Endodermal cell (in vitro differentiated cells): ENCODE data around the gene TSPAN17. TPM values are rescaled to one million over a fixed set of nuclear protein-coding genes. Genes with fewer than 3 reads are reported as not detected.

Source experiments
- DNase-seq: peaks from one replicate; pipeline ENCODE4 v3.0.0-alpha.2; 2017
- H3K27ac ChIP-seq: 2 replicates; pipeline ENCODE4 v1.5.1; 2013; ENCODE audit warnings: mild to moderate bottlenecking, low read depth, low read length, moderate library complexity
- H3K27me3 ChIP-seq: 2 replicates; pipeline ENCODE4 v1.6.1; 2013; ENCODE audit warnings: mild to moderate bottlenecking, low read length, moderate library complexity; ENCODE audit not compliant: insufficient read depth, control insufficient read depth, poor library complexity, severe bottlenecking
- H3K36me3 ChIP-seq: 2 replicates; pipeline ENCODE4 v1.7.0; 2013; ENCODE audit warnings: mild to moderate bottlenecking, low read length, moderate library complexity; ENCODE audit not compliant: control insufficient read depth, insufficient read depth
- H3K4me1 ChIP-seq: one replicate; pipeline ENCODE4 v1.7.0; 2013; ENCODE audit warnings: low read length; ENCODE audit not compliant: control insufficient read depth, insufficient read depth
- H3K4me3 ChIP-seq: 2 replicates; pipeline ENCODE4 v1.5.1; 2013; ENCODE audit warnings: mild to moderate bottlenecking, low read length, moderate library complexity
- H3K9ac ChIP-seq: 2 replicates; pipeline ENCODE4 v1.6.1; 2013; ENCODE audit warnings: mild to moderate bottlenecking, low read length, moderate library complexity; ENCODE audit not compliant: poor library complexity, severe bottlenecking; ENCODE audit errors: extremely low read depth
- H3K9me3 ChIP-seq: 2 replicates; pipeline ENCODE4 v1.6.1; 2013; ENCODE audit warnings: mild to moderate bottlenecking, low read length, moderate library complexity; ENCODE audit not compliant: control insufficient read depth
- H3K27ac Mint-ChIP-seq: 2 replicates; pipeline ENCODE4 v1.8.0; 2020; ENCODE audit warnings: mixed read lengths
- H3K27me3 Mint-ChIP-seq: 2 replicates; pipeline ENCODE4 v1.8.0; 2021; ENCODE audit warnings: mild to moderate bottlenecking, mixed read lengths; ENCODE audit not compliant: insufficient read depth
- H3K36me3 Mint-ChIP-seq: 2 replicates; pipeline ENCODE4 v1.8.0; 2020; ENCODE audit warnings: low read depth, mixed read lengths
- H3K4me1 Mint-ChIP-seq: 2 replicates; pipeline ENCODE4 v1.8.0; 2020; ENCODE audit warnings: mixed read lengths
- H3K4me3 Mint-ChIP-seq: 2 replicates; pipeline ENCODE4 v1.8.0; 2020; ENCODE audit warnings: mild to moderate bottlenecking, moderate library complexity, mixed read lengths
- H3K9me3 Mint-ChIP-seq: 2 replicates; pipeline ENCODE4 v1.8.0; 2020; ENCODE audit warnings: mild to moderate bottlenecking, mixed read lengths
- WGBS, 2 experiments: methylation state at CpG; one replicate each; pipeline versions ENCODE4 v1.1.5 to v1.1.7; 2013; ENCODE audit warnings: missing lambda C conversion rate in 2 of 2, mixed read lengths in 1 of 2; ENCODE audit not compliant: insufficient coverage in 1 of 2, insufficient read length in 1 of 2; 5-methylcytosine and 5-hydroxymethylcytosine counted together
- total RNA-seq, 2 donors: library from RNA; stranded (reverse); fragmentation: NEBNext Ultra II Directional in 1 of 2; extraction: Animal tissue kit (Norgen Biotek cat#: 25700) in 1 of 2; gene quantifications; 2 replicates in 1 of 2; 3 replicates in 1 of 2; pipeline ENCODE4 v1.2.1, GENCODE V29; 2021
- TF ChIP-seq, protein P1 (sequence below): fragments of 200-600 bp; sonication (generic); conservative IDR thresholded peaks from 2 replicates; pipeline ENCODE4 v1.5.0; 2021; ENCODE audit warnings: antibody characterized with exemption, mild to moderate bottlenecking

TSPAN17 gene
- total RNA-seq, 2 donors from 2014 or later, result 49.3 to 50.3 TPM

DNA sequence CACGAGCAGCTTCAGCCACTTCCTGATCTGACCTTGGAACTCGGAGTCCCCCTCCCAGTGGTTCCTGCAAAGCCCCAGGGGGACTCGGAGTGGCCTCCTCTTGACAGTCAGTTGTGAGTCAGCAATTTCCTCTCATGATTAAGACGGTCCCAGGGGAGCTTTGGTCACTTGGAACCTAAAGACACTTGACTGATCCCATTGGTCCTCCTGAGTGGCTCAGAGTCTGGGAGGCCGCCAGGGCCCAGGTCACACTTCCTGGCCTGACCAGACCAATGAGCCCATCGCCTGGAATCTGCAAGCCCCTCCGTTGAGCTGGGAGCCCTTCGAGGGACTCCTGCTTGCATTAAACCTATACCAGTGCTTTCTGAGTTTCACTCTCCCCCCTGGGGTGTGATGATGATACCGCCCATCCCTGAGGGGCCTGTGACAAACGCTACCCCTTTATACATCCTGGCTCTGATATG, 29.1 kb downstream of the TSPAN17 start:
- Mint-ChIP-seq H3K27ac (no peak overlapping the region), H3K27me3 (peaks cover 33% of the 10 kb centered on the region), H3K9me3 (no peaks in the 10 kb centered on the region), H3K4me1 (peaks cover 5% of the 10 kb centered on the region), H3K4me3 (no peak overlapping the region), H3K36me3 (no peaks in the 10 kb centered on the region)
- no peaks in the 10 kb centered on the region for H3K36me3 ChIP-seq
- H3K4me1 ChIP-seq, result no peaks in the 10 kb centered on the region
- no peak overlapping the region for H3K9ac ChIP-seq
- DNase-seq, result no peak
- no peaks in the 10 kb centered on the region for H3K27me3 ChIP-seq
- no peak overlapping the region for H3K4me3 ChIP-seq
- no peaks in the 10 kb centered on the region for H3K9me3 ChIP-seq
- H3K27ac ChIP-seq, result no peak overlapping the region
- TF ChIP-seq, protein P1, sequence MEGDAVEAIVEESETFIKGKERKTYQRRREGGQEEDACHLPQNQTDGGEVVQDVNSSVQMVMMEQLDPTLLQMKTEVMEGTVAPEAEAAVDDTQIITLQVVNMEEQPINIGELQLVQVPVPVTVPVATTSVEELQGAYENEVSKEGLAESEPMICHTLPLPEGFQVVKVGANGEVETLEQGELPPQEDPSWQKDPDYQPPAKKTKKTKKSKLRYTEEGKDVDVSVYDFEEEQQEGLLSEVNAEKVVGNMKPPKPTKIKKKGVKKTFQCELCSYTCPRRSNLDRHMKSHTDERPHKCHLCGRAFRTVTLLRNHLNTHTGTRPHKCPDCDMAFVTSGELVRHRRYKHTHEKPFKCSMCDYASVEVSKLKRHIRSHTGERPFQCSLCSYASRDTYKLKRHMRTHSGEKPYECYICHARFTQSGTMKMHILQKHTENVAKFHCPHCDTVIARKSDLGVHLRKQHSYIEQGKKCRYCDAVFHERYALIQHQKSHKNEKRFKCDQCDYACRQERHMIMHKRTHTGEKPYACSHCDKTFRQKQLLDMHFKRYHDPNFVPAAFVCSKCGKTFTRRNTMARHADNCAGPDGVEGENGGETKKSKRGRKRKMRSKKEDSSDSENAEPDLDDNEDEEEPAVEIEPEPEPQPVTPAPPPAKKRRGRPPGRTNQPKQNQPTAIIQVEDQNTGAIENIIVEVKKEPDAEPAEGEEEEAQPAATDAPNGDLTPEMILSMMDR, result no peak
- WGBS, 2 experiments, result 80 to 88% methylated on average over 10 of the region's 10 CpGs

DNA sequence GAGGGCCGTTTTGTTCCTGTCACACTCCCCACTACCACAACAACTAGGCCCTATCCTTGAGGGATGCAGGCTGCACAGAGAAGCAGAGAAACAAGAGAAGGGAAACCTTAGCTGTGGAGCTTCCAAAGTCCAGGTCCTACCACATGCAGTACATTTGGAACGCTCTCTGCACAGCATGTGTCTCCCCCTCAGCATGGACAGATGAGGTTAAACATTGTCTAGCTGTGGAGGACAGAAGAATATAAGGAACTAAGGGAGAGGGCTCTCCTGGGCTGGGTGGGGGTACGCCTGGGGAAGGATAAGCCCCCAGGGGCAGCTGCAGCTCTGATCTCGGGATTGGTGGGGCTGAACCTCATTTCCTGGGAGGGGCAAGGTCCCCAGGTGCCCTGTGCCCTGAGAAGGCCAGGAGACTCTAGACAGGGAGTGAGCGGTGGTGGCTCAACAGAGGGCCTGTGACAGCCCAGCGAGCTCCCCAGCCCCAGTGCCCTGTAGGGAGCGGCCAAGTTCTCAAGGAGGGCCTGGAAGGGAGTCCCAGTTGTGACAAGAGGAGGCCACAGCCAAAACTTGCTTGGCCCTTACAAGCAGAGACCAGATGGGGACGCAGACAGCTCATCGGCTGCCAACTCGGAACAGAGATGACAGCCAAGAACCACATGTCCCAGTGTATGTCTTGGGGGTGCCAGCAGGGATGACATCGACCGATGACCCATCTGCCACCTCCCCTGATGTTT, 30.1 kb downstream of the TSPAN17 start:
- peaks cover 35% of the 10 kb centered on the region for H3K27me3 Mint-ChIP-seq
- no peak overlapping the region for H3K4me3 ChIP-seq
- no peaks in the 10 kb centered on the region for H3K9me3 ChIP-seq
- peaks cover 5% of the 10 kb centered on the region for H3K4me1 Mint-ChIP-seq
- no peak overlapping the region for H3K4me3 Mint-ChIP-seq
- H3K27ac Mint-ChIP-seq, result no peak overlapping the region
- no peaks in the 10 kb centered on the region for H3K9me3 Mint-ChIP-seq
- H3K4me1 ChIP-seq, result no peaks in the 10 kb centered on the region
- no peaks in the 10 kb centered on the region for H3K27me3 ChIP-seq
- no peaks in the 10 kb centered on the region for H3K36me3 Mint-ChIP-seq
- no peak overlapping the region for H3K9ac ChIP-seq
- H3K27ac ChIP-seq, result no peak overlapping the region
- no peaks in the 10 kb centered on the region for H3K36me3 ChIP-seq
- TF ChIP-seq, protein P1, result no peak
- 93 to 100% methylated on average over 8 to 12 of the region's 12 CpGs for WGBS, 2 experiments
- no peak for DNase-seq

DNA sequence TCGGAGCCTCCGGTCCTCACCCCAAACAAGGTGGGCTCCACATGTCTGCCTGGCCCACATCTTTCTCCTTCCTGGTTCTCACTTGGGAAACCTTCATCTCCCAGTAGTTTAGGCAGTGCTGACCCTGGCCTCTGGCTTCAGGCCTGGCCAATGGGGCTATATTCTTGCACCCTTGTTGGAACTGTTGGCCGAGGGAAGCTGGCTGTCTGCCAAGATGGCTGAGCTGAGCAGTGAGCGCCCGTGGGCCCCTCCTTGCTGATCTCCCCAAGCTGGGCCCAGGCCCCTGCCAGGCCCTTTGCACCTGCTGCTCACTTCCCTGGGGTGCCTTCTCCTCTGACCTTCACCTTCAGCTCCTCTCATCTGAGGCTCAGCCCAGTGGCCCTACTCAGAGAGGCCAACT, 31.3 kb downstream of the TSPAN17 start:
- Mint-ChIP-seq H3K4me1 (peaks cover 5% of the 10 kb centered on the region), H3K36me3 (no peaks in the 10 kb centered on the region), H3K27me3 (peaks cover 42% of the 10 kb centered on the region), H3K9me3 (no peaks in the 10 kb centered on the region), H3K27ac (no peak overlapping the region), H3K4me3 (no peak overlapping the region)
- Histone ChIP-seq H3K36me3 (no peaks in the 10 kb centered on the region), H3K4me1 (no peaks in the 10 kb centered on the region), H3K27ac (no peak overlapping the region), H3K9me3 (no peaks in the 10 kb centered on the region), H3K4me3 (no peak overlapping the region), H3K27me3 (no peaks in the 10 kb centered on the region), H3K9ac (no peak overlapping the region)
- no peak for DNase-seq
- TF ChIP-seq, protein P1, result no peak
- WGBS, 2 experiments, result 96 to 97% methylated on average over 3 to 5 of the region's 5 CpGs
